HCT116 (cell line): ENCODE data around the gene POFUT2. TPM values are rescaled to one million over a fixed set of nuclear protein-coding genes. Genes with fewer than 3 reads are reported as not detected.

Experiments used
- ATAC-seq: fragments of 200-7000 bp; cut with Tn5 transposase; 2 replicates; pipeline ENCODE4 v1.9.1; 2020; ENCODE audit warnings: mild to moderate bottlenecking, moderate library complexity
- BruUV-seq: library from RNA; stranded (reverse); fragments of 400-500 nt; replicated peaks from 2 replicates; lab custom pipeline; 2021; lab: Mats Ljungman, UMichigan
- CTCF ChIA-PET: fragments of 300-600 bp; sonication (Branson Sonifier 250); formaldehyde crosslinking; loops from one replicate; lab custom pipeline; 2021; ENCODE audit warnings: antibody characterized with exemption; lab: Charles Lee
- POLR2A ChIA-PET: fragments of 300-600, 350-600 bp; sonication (Branson Sonifier 250); formaldehyde crosslinking; loops from one replicate; lab custom pipeline; 2021; ENCODE audit warnings: antibody characterized with exemption; lab: Charles Lee
- RAD21 ChIA-PET, 2 experiments: fragments of 300-600 bp; sonication (Branson Sonifier 250); formaldehyde crosslinking; loops; one replicate each; lab custom pipeline; 2023; ENCODE audit warnings: low total read pairs in 2 of 2; ENCODE audit not compliant: uncharacterized antibody in 2 of 2, unreplicated experiment in 2 of 2, low non-redundant PET in 1 of 2; lab: Charles Lee
- DNase-seq: peaks from one replicate; pipeline ENCODE4 v3.0.0-alpha.2; 2010; ENCODE audit warnings: low read depth, low spot score
- H2AFZ ChIP-seq: fragments of 200-600 bp; shearing (Covaris generic), sonication (generic); 2 replicates; pipeline ENCODE4 v1.6.1; 2017; ENCODE audit warnings: low read depth, mixed run types, mixed read lengths, antibody characterized with exemption, low read length; ENCODE audit not compliant: poor library complexity, severe bottlenecking
- H3K27ac ChIP-seq: 2 replicates; pipeline ENCODE4 v1.5.1; 2012; ENCODE audit warnings: low read depth, low read length
- H3K27me3 ChIP-seq: fragments of 200-600 bp; sonication (generic); 2 replicates; pipeline ENCODE4 v1.6.1; 2016; ENCODE audit warnings: mixed run types, low read length, mixed read lengths; ENCODE audit not compliant: insufficient read depth
- H3K36me3 ChIP-seq, 2 experiments: fragments of 200-500 bp in 1 of 2; fragments of 200-600 bp in 1 of 2; sonication (Bioruptor generic) in 1 of 2; sonication (generic) in 1 of 2; 2 replicates each; pipeline versions ENCODE4 v1.5.1 to v1.6.1; 2014 to 2016; ENCODE audit warnings: low read length in 2 of 2, inconsistent platforms in 1 of 2, mixed read lengths in 1 of 2, mixed run types in 1 of 2; ENCODE audit not compliant: insufficient read depth in 2 of 2, control insufficient read depth in 1 of 2
- H3K4me1 ChIP-seq, 2 experiments: fragments of 200-600 bp in 1 of 2; sonication (generic) in 1 of 2; 2 replicates each; pipeline versions ENCODE4 v1.5.1 to v1.6.1; 2012 to 2017; ENCODE audit warnings: low read length in 2 of 2, inconsistent platforms in 1 of 2, mild to moderate bottlenecking in 1 of 2, mixed read lengths in 1 of 2, mixed run types in 1 of 2, moderate library complexity in 1 of 2; ENCODE audit not compliant: insufficient read depth in 2 of 2, control insufficient read depth in 1 of 2
- H3K4me2 ChIP-seq: fragments of 200-600 bp; sonication (generic); 2 replicates; pipeline ENCODE4 v1.6.1; 2017; ENCODE audit warnings: mixed run types, low read length, mixed read lengths
- H3K4me3 ChIP-seq, 2 experiments: fragments of 200-600 bp in 1 of 2; sonication (generic) in 1 of 2; replicated peaks in 1 of 2; 2 replicates each; pipeline ENCODE4 v1.5.1; 2011 to 2016; ENCODE audit warnings: low read length in 2 of 2, control low read depth in 1 of 2, low read depth in 1 of 2, mild to moderate bottlenecking in 1 of 2, mixed read lengths in 1 of 2, mixed run types in 1 of 2
- H3K79me2 ChIP-seq: fragments of 200-600 bp; sonication (generic); 2 replicates; pipeline ENCODE4 v1.6.1; 2017; ENCODE audit warnings: mild to moderate bottlenecking, mixed run types, low read length, moderate library complexity, mixed read lengths; ENCODE audit not compliant: insufficient read depth
- H3K9ac ChIP-seq: fragments of 200-600 bp; sonication (generic); 2 replicates; pipeline ENCODE4 v1.6.1; 2016; ENCODE audit warnings: low read length, mixed read lengths
- H3K9me2 ChIP-seq: fragments of 200-600 bp; sonication (generic), shearing (Covaris generic); 2 replicates; pipeline ENCODE4 v1.6.1; 2017; ENCODE audit warnings: mixed run types, mild to moderate bottlenecking, moderate library complexity; ENCODE audit not compliant: insufficient read depth
- H3K9me3 ChIP-seq, 2 experiments: fragments of 200-500 bp in 1 of 2; fragments of 200-600 bp in 1 of 2; sonication (Bioruptor generic) in 1 of 2; sonication (generic) in 1 of 2; 2 replicates each; pipeline ENCODE4 v1.6.1; 2014 to 2017; ENCODE audit warnings: low read length in 2 of 2, mixed read lengths in 2 of 2, inconsistent platforms in 1 of 2, low read depth in 1 of 2, mild to moderate bottlenecking in 1 of 2, mixed run types in 1 of 2, moderate library complexity in 1 of 2; ENCODE audit not compliant: control insufficient read depth in 1 of 2, insufficient read depth in 1 of 2
- H4K20me1 ChIP-seq: fragments of 200-600 bp; sonication (generic), shearing (Covaris generic); 2 replicates; pipeline ENCODE4 v1.6.1; 2017; ENCODE audit warnings: mixed run types, mild to moderate bottlenecking, moderate library complexity; ENCODE audit not compliant: insufficient read depth
- POLR2A ChIP-seq: IDR thresholded peaks from 2 replicates; pipeline ENCODE4 v1.7.0; 2011; ENCODE audit warnings: borderline replicate concordance; ENCODE audit not compliant: insufficient read depth, insufficient read length; ENCODE audit errors: extremely low read depth
- SP1 ChIP-seq: IDR thresholded peaks from 2 replicates; pipeline ENCODE4 v1.6.1; 2012; ENCODE audit warnings: low read depth
- TCF7L2 ChIP-seq: IDR thresholded peaks from 2 replicates; pipeline ENCODE4 v1.7.0; 2011; ENCODE audit warnings: borderline replicate concordance, inconsistent platforms; ENCODE audit not compliant: insufficient read depth, insufficient read length; ENCODE audit errors: extremely low read depth
- intact Hi-C: fragments of 100-400 bp; cut with micrococcal nuclease; formaldehyde crosslinking; loops from 2 replicates; pipeline ENCODE4 v1.10.0; 2022
- total RNA-seq: library from RNA; stranded (reverse); gene quantifications from one replicate; pipeline ENCODE4 v1.2.1, GENCODE V29; 2021; ENCODE audit not compliant: unreplicated experiment
- TF ChIP-seq, protein P1 (sequence below): IDR thresholded peaks from 2 replicates; pipeline ENCODE4 v1.6.1; 2012
- TF ChIP-seq, protein P2 (sequence below): IDR thresholded peaks from 2 replicates; pipeline ENCODE4 v1.6.1; 2012; ENCODE audit warnings: low read depth

Gene POFUT2
- total RNA-seq, 1 experiment from 2014 or later: 20.5 TPM

DNA sequence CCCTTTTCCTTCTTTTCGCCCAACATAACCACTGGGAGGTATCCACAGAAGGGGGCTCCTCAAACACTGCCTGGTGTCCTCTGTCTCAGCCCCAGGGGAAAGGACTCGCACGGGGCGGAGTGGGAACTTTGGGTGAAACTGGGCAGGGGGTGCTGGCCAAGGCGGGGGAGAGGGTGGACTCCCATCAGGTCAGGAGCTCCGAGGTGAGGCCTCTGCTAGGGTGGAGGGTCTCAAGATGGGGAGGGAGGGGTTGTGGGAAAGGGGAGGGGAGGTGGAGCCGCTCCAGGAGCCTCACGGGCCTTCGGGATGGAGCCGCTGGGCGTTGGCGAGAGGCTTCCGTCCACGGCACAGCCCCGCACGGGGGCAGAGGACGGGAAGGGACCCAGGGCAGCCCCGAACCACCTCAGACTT, 43.2 kb upstream of the POFUT2 start:
- intact Hi-C loops: no loop called here
- Histone ChIP-seq H3K27ac (peak overlapping the region; percentile 62; the same call in 1 of the 2 replicates), H3K36me3 (no peaks in the 10 kb centered on the region), H4K20me1 (no peaks in the 10 kb centered on the region), H3K9me3 (no peaks in the 10 kb centered on the region), H2AFZ (no peak overlapping the region), H3K9me2 (no peaks in the 10 kb centered on the region), H3K9ac (no peak overlapping the region), H3K79me2 (no peaks in the 10 kb centered on the region), H3K27me3 (no peaks in the 10 kb centered on the region), H3K4me1 (peaks cover 29 to 45% of the 10 kb centered on the region in 2 experiments), H3K4me3 (no peak overlapping the region), H3K4me2 (peak overlapping the region; percentile 73; the same call in 1 of the 2 replicates)
- RAD21 ChIA-PET: no interaction called here
- TF ChIP-seq SP1 (no peak), TCF7L2 (no peak), POLR2A (no peak)
- TF ChIP-seq, protein P1, sequence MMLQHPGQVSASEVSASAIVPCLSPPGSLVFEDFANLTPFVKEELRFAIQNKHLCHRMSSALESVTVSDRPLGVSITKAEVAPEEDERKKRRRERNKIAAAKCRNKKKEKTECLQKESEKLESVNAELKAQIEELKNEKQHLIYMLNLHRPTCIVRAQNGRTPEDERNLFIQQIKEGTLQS: no peak
- TF ChIP-seq, protein P2, sequence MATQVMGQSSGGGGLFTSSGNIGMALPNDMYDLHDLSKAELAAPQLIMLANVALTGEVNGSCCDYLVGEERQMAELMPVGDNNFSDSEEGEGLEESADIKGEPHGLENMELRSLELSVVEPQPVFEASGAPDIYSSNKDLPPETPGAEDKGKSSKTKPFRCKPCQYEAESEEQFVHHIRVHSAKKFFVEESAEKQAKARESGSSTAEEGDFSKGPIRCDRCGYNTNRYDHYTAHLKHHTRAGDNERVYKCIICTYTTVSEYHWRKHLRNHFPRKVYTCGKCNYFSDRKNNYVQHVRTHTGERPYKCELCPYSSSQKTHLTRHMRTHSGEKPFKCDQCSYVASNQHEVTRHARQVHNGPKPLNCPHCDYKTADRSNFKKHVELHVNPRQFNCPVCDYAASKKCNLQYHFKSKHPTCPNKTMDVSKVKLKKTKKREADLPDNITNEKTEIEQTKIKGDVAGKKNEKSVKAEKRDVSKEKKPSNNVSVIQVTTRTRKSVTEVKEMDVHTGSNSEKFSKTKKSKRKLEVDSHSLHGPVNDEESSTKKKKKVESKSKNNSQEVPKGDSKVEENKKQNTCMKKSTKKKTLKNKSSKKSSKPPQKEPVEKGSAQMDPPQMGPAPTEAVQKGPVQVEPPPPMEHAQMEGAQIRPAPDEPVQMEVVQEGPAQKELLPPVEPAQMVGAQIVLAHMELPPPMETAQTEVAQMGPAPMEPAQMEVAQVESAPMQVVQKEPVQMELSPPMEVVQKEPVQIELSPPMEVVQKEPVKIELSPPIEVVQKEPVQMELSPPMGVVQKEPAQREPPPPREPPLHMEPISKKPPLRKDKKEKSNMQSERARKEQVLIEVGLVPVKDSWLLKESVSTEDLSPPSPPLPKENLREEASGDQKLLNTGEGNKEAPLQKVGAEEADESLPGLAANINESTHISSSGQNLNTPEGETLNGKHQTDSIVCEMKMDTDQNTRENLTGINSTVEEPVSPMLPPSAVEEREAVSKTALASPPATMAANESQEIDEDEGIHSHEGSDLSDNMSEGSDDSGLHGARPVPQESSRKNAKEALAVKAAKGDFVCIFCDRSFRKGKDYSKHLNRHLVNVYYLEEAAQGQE: no peak
- no peak for DNase-seq
- no TSS peak for BruUV-seq
- ATAC-seq: no peak
- POLR2A ChIA-PET: no interaction called here
- CTCF ChIA-PET: interaction anchor here (1.1 kb wide), 1 partner anchor 22 kb away, joined by 3 read pairs; no protein-coding TSS in a partner anchor
